Common myeloid progenitor, CD34-positive (primary cell): ENCODE results near the gene TMOD2.

Experiments used
- CTCF ChIA-PET: fragments of 350-600 bp; sonication (Branson Sonifier 250); formaldehyde crosslinking; loops from one replicate; lab custom pipeline; 2021; ENCODE audit warnings: antibody characterized with exemption; lab: Charles Lee
- POLR2A ChIA-PET: fragments of 350-600 bp; sonication (Branson Sonifier 250); formaldehyde crosslinking; loops from one replicate; lab custom pipeline; 2021; ENCODE audit warnings: antibody characterized with exemption; lab: Charles Lee
- DNase-seq, 3 donors: peaks; one replicate each; pipeline versions ENCODE4 v3.0.0 to v3.0.0-alpha.2; 2013
- H3K27ac ChIP-seq, 2 experiments: 1 replicate in 1 of 2; 2 replicates in 1 of 2; pipeline ENCODE4 v1.7.0; 2013; ENCODE audit warnings: inconsistent platforms in 2 of 2, low read length in 2 of 2, mild to moderate bottlenecking in 2 of 2, low read depth in 1 of 2, moderate library complexity in 1 of 2; ENCODE audit not compliant: severe bottlenecking in 2 of 2, insufficient read depth in 1 of 2, poor library complexity in 1 of 2
- H3K27me3 ChIP-seq, 5 experiments: replicated peaks in 2 of 5; 1 replicate in 3 of 5; 2 replicates in 2 of 5; pipeline versions ENCODE4 v1.6.1 to v1.7.0; 2013; ENCODE audit warnings: low read length in 4 of 5, mild to moderate bottlenecking in 2 of 5, moderate library complexity in 2 of 5, inconsistent platforms in 1 of 5; ENCODE audit not compliant: insufficient read depth in 5 of 5, control insufficient read depth in 4 of 5
- H3K36me3 ChIP-seq, 4 experiments: 1 replicate in 2 of 4; 2 replicates in 2 of 4; pipeline versions ENCODE4 v1.6.1 to v1.7.0; 2013; ENCODE audit warnings: low read length in 3 of 4, control low read depth in 1 of 4, mild to moderate bottlenecking in 1 of 4; ENCODE audit not compliant: control insufficient read depth in 4 of 4, insufficient read depth in 4 of 4
- H3K4me1 ChIP-seq, 4 experiments: 1 replicate in 3 of 4; 2 replicates in 1 of 4; pipeline versions ENCODE4 v1.6.1 to v1.7.1; 2013; ENCODE audit warnings: low read length in 3 of 4, mild to moderate bottlenecking in 3 of 4, control low read depth in 1 of 4, inconsistent platforms in 1 of 4, moderate library complexity in 1 of 4; ENCODE audit not compliant: control insufficient read depth in 4 of 4, insufficient read depth in 4 of 4; ENCODE audit errors: control extremely low read depth in 1 of 4
- H3K4me3 ChIP-seq, 7 experiments: 1 replicate in 4 of 7; 2 replicates in 3 of 7; pipeline versions ENCODE4 v1.5.1 to v1.7.0; 2013; ENCODE audit warnings: mild to moderate bottlenecking in 7 of 7, low read length in 6 of 7, moderate library complexity in 6 of 7, inconsistent platforms in 2 of 7, low read depth in 2 of 7, control low read depth in 1 of 7; ENCODE audit not compliant: insufficient read depth in 4 of 7, control insufficient read depth in 1 of 7; ENCODE audit errors: extremely low read depth in 1 of 7
- H3K9me3 ChIP-seq, 5 experiments: 1 replicate in 4 of 5; 2 replicates in 1 of 5; pipeline versions ENCODE4 v1.6.1 to v1.7.1; 2013; ENCODE audit warnings: low read length in 4 of 5, mild to moderate bottlenecking in 2 of 5, inconsistent platforms in 1 of 5, low read depth in 1 of 5, moderate library complexity in 1 of 5; ENCODE audit not compliant: control insufficient read depth in 4 of 5, insufficient read depth in 2 of 5; ENCODE audit errors: control extremely low read depth in 1 of 5
- WGBS: methylation state at CpG from one replicate; pipeline ENCODE4 v1.1.5; 2013; ENCODE audit not compliant: insufficient coverage; 5-methylcytosine and 5-hydroxymethylcytosine counted together

Gene TMOD2

DNA sequence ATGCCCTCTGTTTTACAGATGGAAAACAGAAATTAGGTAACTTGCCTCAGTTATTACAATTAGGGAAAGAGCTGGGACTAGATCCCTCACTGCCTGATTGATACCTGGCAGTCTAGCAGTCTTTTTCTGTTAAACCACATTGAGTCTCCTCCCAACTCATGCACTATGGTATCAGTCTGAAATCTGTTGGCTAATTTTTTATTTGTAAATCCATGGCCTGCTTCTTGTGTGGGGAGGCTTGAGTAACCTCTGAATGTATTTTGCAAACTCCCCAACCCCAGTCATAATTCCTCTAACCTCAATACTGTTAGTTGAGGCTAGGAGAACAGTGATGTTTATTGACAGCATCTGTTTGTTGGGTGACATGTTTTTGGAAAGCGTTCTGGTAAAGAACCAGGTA is 113.9 kb downstream of the TMOD2 start:
- H3K36me3 ChIP-seq, result peaks cover 12 to 56% (median 35%) of the 10 kb centered on the region in 4 experiments
- POLR2A ChIA-PET, result interaction anchor here (1.2 kb wide), 1 partner anchor 22 kb away, joined by 3 read pairs; no protein-coding TSS in a partner anchor

More for the DNA sequence above, 113.9 kb downstream of the TMOD2 start:
- peaks cover 4 to 13% (median 8%) of the 10 kb centered on the region in 4 experiments for H3K4me1 ChIP-seq
- WGBS, result no CpG with 5 or more reads among the region's 1 CpG
- no peak for DNase-seq
- H3K27me3 ChIP-seq, result no peaks in the 10 kb centered on the region
- H3K9me3 ChIP-seq, result peaks cover 0 to 1% (median 0%) of the 10 kb centered on the region in 5 experiments
- CTCF ChIA-PET, result no interaction called here
- H3K27ac ChIP-seq, result no peak overlapping the region
- no peak overlapping the region for H3K4me3 ChIP-seq
